ENCODE results near the gene URGCP. TPM values are rescaled to one million over a fixed set of nuclear protein-coding genes. Genes with fewer than 3 reads are reported as not detected.

Gene URGCP
- total and polyA plus RNA-seq, 2 experiments from 2014 or later = 7.2 to 13.2 TPM

GRCh38 chr7:43942997-43943396 is 36.6 kb upstream of the URGCP start:
- peaks cover 4% of the 10 kb centered on the region for H3K4me1 Mint-ChIP-seq
- 0 out of 3 replicates have a peak, but pooled peaks cover 3% of the 10 kb centered on the region for H3K36me3 Mint-ChIP-seq (ENCODE audit: low read depth)
- Histone ChIP-seq H4K20me1 (replicated peaks; ENCODE audit: insufficient read depth) (no peaks in the 10 kb centered on the region), H3F3A (replicated peaks; ENCODE audit: low read depth) (no peaks in the 10 kb centered on the region), H3K4me2 (no peak overlapping the region), H3K79me2 (replicated peaks; ENCODE audit: insufficient read depth) (no peaks in the 10 kb centered on the region), H3K4me1 (ENCODE audit: insufficient read depth) (0 out of 2 replicates have a peak, but pooled peaks cover under 1% of the 10 kb centered on the region), H3K27ac (ENCODE audit: low read depth) (no peak overlapping the region), H2AFZ (no peak overlapping the region), H3K4me3 (no peak overlapping the region), H3K27me3 (ENCODE audit: insufficient read depth) (no peaks in the 10 kb centered on the region), H3K36me3 (ENCODE audit: insufficient read depth) (no peaks in the 10 kb centered on the region), H3K9me2 (ENCODE audit: insufficient read depth) (no peaks in the 10 kb centered on the region)
- H3K4me3 Mint-ChIP-seq = no peak overlapping the region
- peak; percentile 54 to 64 for TF ChIP-seq CTCF (conservative IDR thresholded peaks at IDR 0.05; ENCODE audit: low read depth in 2 of 2)
- TF ChIP-seq EZH2phosphoT487 (IDR thresholded peaks at IDR 0.05; ENCODE audit: unreplicated experiment) = no peak
- no peak overlapping the region for H3K27ac Mint-ChIP-seq
- ATAC-seq (peak; percentile 73), DNase-seq (ENCODE audit: low spot score) (peak; percentile 52)
- no peaks in the 10 kb centered on the region for H3K9me3 Mint-ChIP-seq
- peaks cover 2% of the 10 kb centered on the region for H3K27me3 Mint-ChIP-seq (ENCODE audit: insufficient read depth, low read depth, poor library complexity)

GRCh38 chr7:43942250-43942649 is 35.9 kb upstream of the URGCP start:
- Histone ChIP-seq H3K27ac (ENCODE audit: low read depth) (no peak overlapping the region), H3K79me2 (replicated peaks; ENCODE audit: insufficient read depth) (no peaks in the 10 kb centered on the region), H4K20me1 (replicated peaks; ENCODE audit: insufficient read depth) (no peaks in the 10 kb centered on the region), H3F3A (replicated peaks; ENCODE audit: low read depth) (no peaks in the 10 kb centered on the region), H3K4me1 (ENCODE audit: insufficient read depth) (no peaks in the 10 kb centered on the region), H2AFZ (no peak overlapping the region), H3K4me2 (no peak overlapping the region), H3K27me3 (ENCODE audit: insufficient read depth) (no peaks in the 10 kb centered on the region), H3K36me3 (ENCODE audit: insufficient read depth) (no peaks in the 10 kb centered on the region), H3K9me2 (ENCODE audit: insufficient read depth) (no peaks in the 10 kb centered on the region), H3K4me3 (no peak overlapping the region)
- TF ChIP-seq CREB1 (CRISPR knock-in tag; IDR thresholded peaks at IDR 0.05; ENCODE audit: low read depth) (no peak), ZNF462 (CRISPR knock-in tag; IDR thresholded peaks at IDR 0.05) (no peak), CTCF (conservative IDR thresholded peaks at IDR 0.05; ENCODE audit: low read depth in 2 of 2) (no peak), EZH2phosphoT487 (IDR thresholded peaks at IDR 0.05; ENCODE audit: unreplicated experiment) (no peak), REST (IDR thresholded peaks at IDR 0.05; ENCODE audit: unreplicated experiment) (no peak)
- no peaks in the 10 kb centered on the region for H3K36me3 Mint-ChIP-seq (ENCODE audit: low read depth)
- no peak overlapping the region for H3K27ac Mint-ChIP-seq
- H3K4me3 Mint-ChIP-seq = no peak overlapping the region
- ATAC-seq (no peak), DNase-seq (ENCODE audit: low spot score) (no peak)
- H3K9me3 Mint-ChIP-seq = no peaks in the 10 kb centered on the region
- H3K4me1 Mint-ChIP-seq = peaks cover 4% of the 10 kb centered on the region
- H3K27me3 Mint-ChIP-seq (ENCODE audit: insufficient read depth, low read depth, poor library complexity) = peaks cover 2% of the 10 kb centered on the region

All from GM23338 (cell line).